ENCODE data around the gene TJP1.
"Not testable (repeated sequence)": the region's sequence is repeated elsewhere in the genome, so short reads cannot be mapped to it uniquely, and the experiment has no call there.

The TJP1 gene

GRCh38 chr15:29698030-29698701 is 124.1 kb downstream of the TJP1 start:
- no peak for DNase-seq

- DNase-seq: no peak
Observed at GRCh38 chr15:29696950-29697738, 125.1 kb downstream of the TJP1 start.

DNA sequence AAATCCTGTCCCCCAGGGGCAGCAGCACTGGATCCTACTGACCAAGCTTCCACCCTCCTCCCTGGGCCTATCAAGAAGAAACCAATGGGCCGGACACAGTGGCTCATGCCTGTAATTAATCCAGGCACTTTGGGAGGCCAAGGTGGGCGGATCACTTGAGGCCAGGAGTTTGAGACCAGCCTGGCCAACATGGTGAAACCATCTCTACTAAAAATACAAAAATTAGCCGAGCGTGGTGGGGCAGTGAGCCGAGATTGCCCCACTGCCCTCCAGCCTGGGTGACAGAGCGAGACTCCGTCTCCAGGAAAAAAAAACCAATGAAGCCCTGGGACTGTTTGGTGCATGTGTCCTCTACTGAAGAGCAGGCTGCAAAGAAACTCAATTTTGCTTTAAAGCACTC is 125.8 kb downstream of the TJP1 start:
- DNase-seq: not testable (repeated sequence)

DNA sequence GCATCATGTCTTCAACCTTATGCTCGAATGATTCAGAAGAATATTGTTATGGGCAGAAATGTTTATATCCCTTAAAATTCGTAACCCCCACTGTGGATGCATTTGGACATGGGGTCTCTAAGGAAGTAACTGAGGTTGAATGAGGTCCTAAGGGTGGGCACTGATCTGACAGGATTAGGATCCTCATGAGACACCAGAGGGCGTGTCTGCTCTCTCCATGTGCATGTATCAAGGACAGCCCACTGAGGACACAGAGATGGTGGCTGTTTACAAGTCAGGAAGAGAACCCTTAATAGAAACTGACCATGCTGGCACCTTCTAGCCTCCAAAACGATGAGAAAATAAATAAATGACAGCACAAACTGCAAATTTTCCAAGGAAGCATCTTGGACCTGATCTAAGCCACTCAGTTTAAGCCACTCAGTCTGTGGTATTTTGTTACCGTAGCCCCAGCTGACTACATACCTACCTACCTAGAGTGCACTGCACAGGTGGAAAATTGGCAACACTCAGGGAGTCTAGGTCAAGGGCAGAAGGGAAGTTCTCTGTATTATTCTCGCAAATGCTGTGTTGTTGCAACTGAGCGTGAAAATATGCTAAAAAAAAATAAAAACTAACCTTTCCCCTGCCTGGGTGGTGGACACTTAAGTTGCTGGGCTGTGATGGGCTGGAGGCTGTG is 126.6 kb downstream of the TJP1 start:
- DNase-seq: no peak

DNA sequence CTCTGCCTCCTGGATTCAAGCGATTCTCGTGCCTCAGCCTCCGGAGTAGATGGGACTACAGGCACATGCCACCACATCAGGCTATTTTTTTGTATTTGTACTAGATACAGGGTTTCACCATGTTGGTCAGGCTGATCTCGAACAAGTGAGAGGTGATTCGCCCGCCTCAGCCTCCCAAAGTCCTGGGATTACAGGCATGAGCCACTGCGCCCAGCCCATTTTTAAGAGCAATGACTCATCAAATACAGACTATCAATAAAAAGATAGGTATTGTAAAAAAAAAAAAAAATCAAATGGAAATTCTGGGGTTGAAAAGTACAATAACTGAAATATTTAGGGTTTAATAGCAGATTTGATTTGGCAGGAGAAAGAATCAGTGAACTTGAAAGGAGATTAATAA is 129.0 kb downstream of the TJP1 start:
- DNase-seq: no peak

DNA sequence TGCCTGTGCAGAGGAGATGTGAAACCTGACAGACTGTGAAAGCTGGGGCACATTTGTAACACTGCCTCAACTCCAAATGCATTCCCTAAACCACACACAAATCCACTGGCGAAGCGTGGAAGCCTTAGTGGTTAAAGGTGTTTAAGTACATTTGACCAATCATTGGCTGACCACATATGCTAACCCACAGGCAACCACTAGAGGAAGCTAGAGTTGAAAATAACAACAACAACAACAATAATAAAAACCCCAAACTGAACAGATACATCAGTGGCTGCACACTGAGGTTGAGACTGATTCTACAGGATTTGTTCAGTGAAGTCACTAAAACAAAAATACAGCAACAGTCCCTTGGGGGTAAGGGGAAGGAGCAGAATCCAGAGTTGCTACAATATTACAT is 129.7 kb downstream of the TJP1 start:
- no peak for DNase-seq

DNA sequence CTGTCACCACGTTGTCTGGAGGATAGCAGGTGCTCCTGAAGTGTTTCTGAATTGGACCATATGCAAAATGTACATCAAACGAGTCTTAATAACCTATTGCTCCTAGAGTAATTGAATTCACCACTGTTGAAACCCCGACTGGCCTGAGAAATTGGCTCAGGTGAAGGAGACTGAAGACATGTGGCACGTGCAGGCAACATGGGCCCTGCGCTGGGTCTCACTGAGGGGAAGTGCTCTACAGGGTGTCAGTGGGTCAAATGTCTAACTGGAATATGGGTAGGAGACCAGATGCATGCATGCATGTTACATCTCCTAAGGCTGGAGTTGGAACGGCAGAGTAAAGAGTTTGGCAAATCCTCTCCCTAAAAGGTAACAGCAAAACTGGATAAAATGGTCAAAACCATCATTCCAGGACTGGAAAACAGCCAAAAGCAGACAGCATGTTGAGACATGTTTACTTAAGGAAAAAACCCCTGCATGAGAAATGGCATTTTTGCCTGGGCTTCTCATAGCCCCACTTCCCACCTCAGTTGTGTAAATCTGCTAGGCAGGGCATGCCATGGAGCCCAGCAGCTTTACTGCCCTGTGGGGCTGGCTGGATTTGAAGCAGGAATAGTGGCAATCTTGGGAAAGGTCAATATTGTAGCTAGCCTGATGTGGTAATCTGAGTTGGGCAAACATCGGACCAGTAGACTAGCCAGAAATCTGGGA is 131.3 kb downstream of the TJP1 start:
- DNase-seq: no peak

GRCh38 chr15:29689287-29689986 is 132.8 kb downstream of the TJP1 start:
- no peak for DNase-seq

DNA sequence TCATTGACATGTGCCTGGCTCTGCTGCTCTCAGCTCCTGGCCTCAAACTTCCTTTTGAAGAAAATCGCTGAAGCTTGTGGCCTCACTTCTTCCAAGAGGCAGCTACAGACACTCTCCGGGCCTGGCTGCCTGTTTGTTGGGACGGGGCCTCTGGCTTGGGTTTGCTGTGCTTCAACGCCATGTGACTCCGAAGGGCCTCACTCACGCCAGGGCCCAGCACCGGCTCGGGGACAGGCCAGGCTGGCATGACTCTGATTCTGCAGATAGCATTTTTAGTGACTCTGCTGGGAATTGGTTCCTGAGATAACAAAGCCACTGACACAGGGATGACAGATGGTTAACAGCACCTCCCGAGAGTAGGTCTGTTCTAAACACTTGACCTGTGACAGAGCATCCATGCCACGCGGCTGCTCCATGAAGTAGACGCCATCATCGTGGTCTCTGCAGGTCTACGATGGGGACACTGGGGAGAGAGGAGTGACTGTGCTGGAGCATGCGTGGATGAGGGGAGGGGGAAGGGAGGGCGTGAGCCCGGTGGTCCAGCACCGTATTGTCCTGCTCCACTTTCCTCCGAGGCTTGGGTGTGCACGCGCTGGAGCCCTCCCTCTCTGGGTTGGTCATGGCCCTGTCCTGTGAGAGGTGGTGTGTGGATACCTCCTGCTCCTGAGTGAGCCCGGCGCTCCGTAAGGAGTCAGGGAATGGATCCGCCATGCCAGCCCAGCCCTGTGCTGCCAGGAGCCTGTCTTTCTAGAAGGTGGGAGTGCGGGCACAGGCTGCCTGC is 133.6 kb downstream of the TJP1 start:
- DNase-seq: no peak

DNA sequence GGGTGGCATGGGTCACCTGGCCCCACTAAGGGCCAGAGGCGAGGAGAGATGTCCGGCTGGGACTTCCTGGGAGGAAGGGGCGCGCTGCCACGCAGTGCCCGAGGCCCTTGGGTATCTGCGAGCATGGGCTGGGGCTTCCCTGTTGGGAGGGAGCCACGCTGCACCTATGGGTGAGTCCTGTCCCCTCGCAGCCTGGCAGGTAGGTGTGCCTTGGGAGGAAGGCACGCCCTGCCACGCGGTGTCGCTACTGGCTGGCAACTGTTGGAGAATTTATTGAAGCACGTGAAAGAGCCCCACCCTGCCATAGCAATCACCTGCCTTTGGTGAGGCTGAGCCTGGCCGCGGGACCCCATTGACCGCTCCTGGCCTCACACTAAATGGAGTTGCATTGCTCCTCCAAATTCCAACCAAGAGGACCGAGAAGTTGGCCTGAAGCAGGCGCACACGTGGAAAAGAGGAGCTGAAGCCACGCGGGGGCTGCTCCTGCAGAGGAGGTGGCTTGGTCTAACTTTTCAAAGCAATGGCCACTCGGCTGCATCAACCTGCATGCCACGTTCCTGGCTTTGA is 134.2 kb downstream of the TJP1 start:
- no peak for DNase-seq

- no peak for DNase-seq
Observed at GRCh38 chr15:29687204-29687815, 135.0 kb downstream of the TJP1 start.

DNA sequence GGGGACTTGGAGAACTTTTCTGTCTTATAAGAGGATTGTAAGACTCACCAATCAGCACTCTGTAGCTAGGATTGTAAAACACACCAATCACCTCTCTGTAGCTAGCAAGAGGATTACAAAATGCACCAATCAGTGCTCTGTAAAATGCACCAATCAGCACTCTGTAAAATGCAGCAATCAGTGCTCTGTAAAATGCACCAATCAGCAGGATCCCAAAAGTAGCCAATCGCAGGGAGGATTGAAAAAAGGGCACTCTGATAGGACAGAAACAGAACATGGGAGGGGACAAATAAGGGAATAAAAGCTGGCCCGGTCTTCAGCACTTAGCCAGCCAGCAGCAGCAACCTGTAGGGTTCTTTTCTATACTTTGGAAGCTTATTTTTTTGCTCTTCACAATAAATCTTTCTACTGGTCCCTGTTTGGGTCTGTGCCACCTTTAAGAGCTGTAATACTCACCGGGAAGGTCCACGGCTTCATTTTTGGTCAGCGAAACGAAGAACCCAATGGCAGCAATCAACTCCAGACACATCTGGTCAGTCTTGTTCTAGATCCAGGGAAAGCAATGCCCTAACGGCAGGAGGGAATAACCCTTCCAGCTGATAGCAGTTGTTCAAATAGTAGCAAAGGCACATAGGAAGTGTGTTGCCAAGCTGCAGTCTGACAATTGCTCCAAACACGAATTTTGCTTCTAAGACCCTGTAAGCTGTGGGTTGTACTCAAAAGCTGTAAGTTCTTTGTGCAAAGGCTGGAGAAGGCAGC is 135.6 kb downstream of the TJP1 start:
- DNase-seq: no peak

- DNase-seq: no peak
Observed at GRCh38 chr15:29686079-29686425, 136.2 kb downstream of the TJP1 start.

- no peak for DNase-seq
Observed at GRCh38 chr15:29685156-29686078, 136.9 kb downstream of the TJP1 start.

GRCh38 chr15:29682781-29683180 is 139.5 kb downstream of the TJP1 start:
- DNase-seq: no peak

DNA sequence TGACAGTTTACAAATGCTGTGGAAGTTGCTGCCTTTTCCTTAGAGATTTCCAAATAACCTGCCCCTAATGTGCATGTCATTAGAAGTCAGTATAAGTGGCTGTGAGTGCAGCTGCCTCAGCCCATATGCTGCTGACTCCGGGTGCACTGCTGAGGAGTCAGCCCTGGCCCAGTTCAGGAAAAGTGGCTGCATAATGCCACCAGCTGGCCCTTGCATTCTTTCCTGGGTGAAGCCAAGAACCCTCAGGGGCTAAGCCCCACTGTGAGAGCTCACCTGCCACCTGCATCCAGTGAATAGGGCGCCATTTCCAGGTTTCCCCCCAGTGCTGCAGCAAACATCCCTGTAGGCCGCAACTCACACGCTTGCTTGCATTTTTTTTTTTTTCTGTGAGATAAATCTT is 139.9 kb downstream of the TJP1 start:
- no peak for DNase-seq

- no peak for DNase-seq
Observed at GRCh38 chr15:29681946-29682345, 140.3 kb downstream of the TJP1 start.

GRCh38 chr15:29681166-29681845 is 141.0 kb downstream of the TJP1 start:
- no peak for DNase-seq
